A673 (cell line): ENCODE data around the gene RHEX. TPM values are rescaled to one million over a fixed set of nuclear protein-coding genes. Genes with fewer than 3 reads are reported as not detected.
"Not testable (repeated sequence)": the region's sequence is repeated elsewhere in the genome, so short reads cannot be mapped to it uniquely, and the experiment has no call there.

Source experiments
- Bru-seq: library from RNA; stranded (reverse); fragments of 400-500 nt; gene quantifications from one replicate; lab custom pipeline; 2021; lab: Mats Ljungman, UMichigan
- BruChase-seq, 2 experiments: library from RNA; stranded (reverse); fragments of 400-500 nt; gene quantifications; one replicate each; lab custom pipeline; 2021; lab: Mats Ljungman, UMichigan
- BruUV-seq: library from RNA; stranded (reverse); fragments of 400-500 nt; replicated peaks from 2 replicates; lab custom pipeline; 2021; lab: Mats Ljungman, UMichigan
- CTCF ChIA-PET: fragments of 300-600 bp; sonication (Branson Sonifier 250); formaldehyde crosslinking; loops from one replicate; lab custom pipeline; 2022; ENCODE audit warnings: antibody characterized with exemption; lab: Charles Lee
- POLR2A ChIA-PET: fragments of 300-600 bp; sonication (Branson Sonifier 250); formaldehyde crosslinking; loops from one replicate; lab custom pipeline; 2022; ENCODE audit warnings: antibody characterized with exemption; ENCODE audit not compliant: low non-redundant PET; lab: Charles Lee
- DNase-seq: peaks from one replicate; pipeline ENCODE4 v3.0.0-alpha.2; 2015; ENCODE audit warnings: low spot score
- H3K27ac ChIP-seq: fragments of 200-600 bp; sonication (generic); 2 replicates; pipeline ENCODE4 v1.5.1; 2016; ENCODE audit warnings: mixed run types, low read depth, mild to moderate bottlenecking, mixed read lengths, antibody characterized with exemption, low read length; ENCODE audit not compliant: poor library complexity, severe bottlenecking
- H3K27me3 ChIP-seq: fragments of 200-600 bp; sonication (generic); replicated peaks from 2 replicates; pipeline ENCODE4 v1.6.1; 2017; ENCODE audit warnings: mixed run types, low read depth, mild to moderate bottlenecking, mixed read lengths, antibody characterized with exemption, low read length; ENCODE audit not compliant: insufficient read depth, poor library complexity
- H3K36me3 ChIP-seq: fragments of 200-600 bp; sonication (generic); 2 replicates; pipeline ENCODE4 v1.6.1; 2016; ENCODE audit warnings: mixed run types, mild to moderate bottlenecking, mixed read lengths, antibody characterized with exemption, low read length; ENCODE audit not compliant: insufficient read depth, poor library complexity, severe bottlenecking
- H3K4me1 ChIP-seq: fragments of 200-600 bp; sonication (generic); 2 replicates; pipeline ENCODE4 v1.6.1; 2017; ENCODE audit warnings: mixed run types, mild to moderate bottlenecking, mixed read lengths, antibody characterized with exemption, low read length; ENCODE audit not compliant: insufficient read depth, poor library complexity, severe bottlenecking
- H3K4me3 ChIP-seq: fragments of 200-600 bp; sonication (generic); 2 replicates; pipeline ENCODE4 v1.5.1; 2016; ENCODE audit warnings: low read depth, mixed run types, mild to moderate bottlenecking, mixed read lengths, low read length; ENCODE audit not compliant: poor library complexity, severe bottlenecking
- H3K9me3 ChIP-seq: fragments of 200-600 bp; sonication (generic); 2 replicates; pipeline ENCODE4 v1.6.1; 2016; ENCODE audit warnings: mixed run types, low read depth, mild to moderate bottlenecking, mixed read lengths, antibody characterized with exemption, low read length; ENCODE audit not compliant: poor library complexity, severe bottlenecking
- EZH2 ChIP-seq: fragments of 200-600 bp; sonication (generic); IDR thresholded peaks from 2 replicates; pipeline ENCODE4 v1.6.1; 2017; ENCODE audit warnings: borderline replicate concordance, low read depth, mild to moderate bottlenecking, mixed read lengths, antibody characterized with exemption, low read length; ENCODE audit not compliant: poor library complexity, severe bottlenecking
- intact Hi-C: fragments of 100-400 bp; cut with micrococcal nuclease; formaldehyde crosslinking; loops from one replicate; pipeline ENCODE4 v1.10.0; 2022; ENCODE audit not compliant: unreplicated experiment
- long read RNA-seq: library from polyadenylated mRNA; stranded (forward); transcript quantifications from one replicate; pipeline ENCODE4 v2.0.0, GENCODE V29; 2022
- total RNA-seq: library from RNA; stranded (reverse); gene quantifications from 2 replicates; pipeline ENCODE4 v1.2.3, GENCODE V29; 2021
- TF ChIP-seq, protein P1 (sequence below): fragments of 300-800, 200-600 bp; sonication (generic); conservative IDR thresholded peaks from 2 replicates; pipeline ENCODE4 v1.5.1; 2017; ENCODE audit warnings: low read depth, mild to moderate bottlenecking, antibody characterized with exemption, low read length, moderate library complexity, mixed read lengths

RHEX gene
- total RNA-seq (not detected in 2 replicates), Bru-seq, nascent RNA (not detected), BruChase-seq, experiment 1, labeled RNA remaining after a 2-hour chase (not detected), BruChase-seq, experiment 2, labeled RNA remaining after a 6-hour chase (not detected)
- long read RNA-seq: 0 reads

GRCh38 chr1:206052919-206053610 is at the start of gene RHEX:
RHEX (plus strand) TSS chr1:206053173; CDS start chr1:206097829, 44,656 bp downstream.
- CTCF ChIA-PET, H3K27ac ChIP-seq, H3K9me3 ChIP-seq, H3K4me3 ChIP-seq, BruUV-seq, intact Hi-C loops, POLR2A ChIA-PET, H3K27me3 ChIP-seq, H3K4me1 ChIP-seq, DNase-seq, H3K36me3 ChIP-seq: not testable (repeated sequence)

- Histone ChIP-seq H3K4me3 (no peak overlapping the region), H3K27me3 (no peaks in the 10 kb centered on the region), H3K36me3 (no peaks in the 10 kb centered on the region), H3K27ac (no peak overlapping the region), H3K4me1 (peaks cover 4% of the 10 kb centered on the region), H3K9me3 (no peaks in the 10 kb centered on the region)
- BruUV-seq: no TSS peak
- intact Hi-C loops: no loop called here
- TF ChIP-seq, protein P1, sequence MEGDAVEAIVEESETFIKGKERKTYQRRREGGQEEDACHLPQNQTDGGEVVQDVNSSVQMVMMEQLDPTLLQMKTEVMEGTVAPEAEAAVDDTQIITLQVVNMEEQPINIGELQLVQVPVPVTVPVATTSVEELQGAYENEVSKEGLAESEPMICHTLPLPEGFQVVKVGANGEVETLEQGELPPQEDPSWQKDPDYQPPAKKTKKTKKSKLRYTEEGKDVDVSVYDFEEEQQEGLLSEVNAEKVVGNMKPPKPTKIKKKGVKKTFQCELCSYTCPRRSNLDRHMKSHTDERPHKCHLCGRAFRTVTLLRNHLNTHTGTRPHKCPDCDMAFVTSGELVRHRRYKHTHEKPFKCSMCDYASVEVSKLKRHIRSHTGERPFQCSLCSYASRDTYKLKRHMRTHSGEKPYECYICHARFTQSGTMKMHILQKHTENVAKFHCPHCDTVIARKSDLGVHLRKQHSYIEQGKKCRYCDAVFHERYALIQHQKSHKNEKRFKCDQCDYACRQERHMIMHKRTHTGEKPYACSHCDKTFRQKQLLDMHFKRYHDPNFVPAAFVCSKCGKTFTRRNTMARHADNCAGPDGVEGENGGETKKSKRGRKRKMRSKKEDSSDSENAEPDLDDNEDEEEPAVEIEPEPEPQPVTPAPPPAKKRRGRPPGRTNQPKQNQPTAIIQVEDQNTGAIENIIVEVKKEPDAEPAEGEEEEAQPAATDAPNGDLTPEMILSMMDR: no peak
- no peak for TF ChIP-seq EZH2
- no peak for DNase-seq
- ChIA-PET POLR2A (no interaction called here), CTCF (no interaction called here)
Observed at GRCh38 chr1:206003854-206004800, 48.8 kb upstream of the RHEX start.

GRCh38 chr1:206004826-206005225 is 48.1 kb upstream of the RHEX start:
- POLR2A ChIA-PET: no interaction called here
- Histone ChIP-seq H3K4me1 (peaks cover 4% of the 10 kb centered on the region), H3K36me3 (no peaks in the 10 kb centered on the region), H3K9me3 (no peaks in the 10 kb centered on the region), H3K27me3 (no peaks in the 10 kb centered on the region), H3K27ac (no peak overlapping the region), H3K4me3 (no peak overlapping the region)
- intact Hi-C loops: no loop called here
- CTCF ChIA-PET: no interaction called here
- no peak for TF ChIP-seq EZH2
- peak; percentile 19 for DNase-seq
- no TSS peak for BruUV-seq

- no peaks in the 10 kb centered on the region for H3K9me3 ChIP-seq
- no peak for DNase-seq
- no peaks in the 10 kb centered on the region for H3K27me3 ChIP-seq
- POLR2A ChIA-PET: no interaction called here
- H3K27ac ChIP-seq: no peak overlapping the region
- no peak overlapping the region for H3K4me3 ChIP-seq
- peaks cover 4% of the 10 kb centered on the region for H3K4me1 ChIP-seq
- intact Hi-C loops: no loop called here
- TF ChIP-seq EZH2: no peak
- TF ChIP-seq, protein P1: no peak
- H3K36me3 ChIP-seq: no peaks in the 10 kb centered on the region
- CTCF ChIA-PET: no interaction called here
- no TSS peak for BruUV-seq
Observed at GRCh38 chr1:206005234-206005633, 47.7 kb upstream of the RHEX start.
